Lung (tissue), 12 donors: ENCODE data around the gene TMEM184B. TPM values are rescaled to one million over a fixed set of nuclear protein-coding genes. Genes with fewer than 3 reads are reported as not detected.

Experiments
- ATAC-seq: fragments of 200-7000 bp; cut with Tn5 transposase; one replicate; pipeline ENCODE4 v1.9.1; 2020; ENCODE audit warnings: moderate number of reproducible peaks; ENCODE audit not compliant: insufficient read depth, low FRiP score
- DNase-seq, 3 donors: peaks; one replicate each; pipeline ENCODE4 v3.0.0-alpha.2; 2013 to 2017
- H3K27ac ChIP-seq, 2 donors: one replicate each; pipeline ENCODE4 v1.5.1; 2013; ENCODE audit warnings: mild to moderate bottlenecking in 2 of 2, moderate library complexity in 2 of 2, control low read depth in 1 of 2, inconsistent platforms in 1 of 2, low read depth in 1 of 2, low read length in 1 of 2
- H3K27me3 ChIP-seq, 3 donors: one replicate each; pipeline ENCODE4 v1.5.1; 2013; ENCODE audit warnings: low read length in 2 of 3; ENCODE audit not compliant: control insufficient read depth in 3 of 3, insufficient read depth in 3 of 3
- H3K36me3 ChIP-seq, 4 donors: one replicate each; pipeline ENCODE4 v1.5.1; 2013; ENCODE audit warnings: low read length in 4 of 4, mild to moderate bottlenecking in 1 of 4, moderate library complexity in 1 of 4; ENCODE audit not compliant: control insufficient read depth in 4 of 4, insufficient read depth in 4 of 4
- H3K4me1 ChIP-seq, 5 donors: one replicate each; pipeline ENCODE4 v1.5.1; 2013; ENCODE audit warnings: low read length in 5 of 5, mild to moderate bottlenecking in 2 of 5, moderate library complexity in 1 of 5; ENCODE audit not compliant: control insufficient read depth in 5 of 5, insufficient read depth in 5 of 5
- H3K4me3 ChIP-seq: one replicate; pipeline ENCODE4 v1.5.1; 2013; ENCODE audit warnings: mild to moderate bottlenecking, control low read depth, moderate library complexity
- H3K9ac ChIP-seq, 2 donors: one replicate each; pipeline ENCODE4 v1.5.1; 2013; ENCODE audit warnings: low read length in 2 of 2, control low read depth in 1 of 2; ENCODE audit not compliant: insufficient read depth in 1 of 2
- H3K9me3 ChIP-seq, 4 donors: one replicate each; pipeline ENCODE4 v1.5.1; 2013; ENCODE audit warnings: low read length in 3 of 4, mild to moderate bottlenecking in 1 of 4, moderate library complexity in 1 of 4; ENCODE audit not compliant: control insufficient read depth in 4 of 4, insufficient read depth in 3 of 4
- CTCF ChIP-seq: IDR thresholded peaks from 2 replicates; pipeline ENCODE4 v1.5.1; 2012; ENCODE audit warnings: mild to moderate bottlenecking; ENCODE audit errors: control extremely low read depth, extremely low read depth
- WGBS, 2 donors: extraction: QIAGEN DNeasy Blood & Tissue Kit; methylation state at CpG; one replicate each; pipeline ENCODE4 v1.1.7; 2013; 5-methylcytosine and 5-hydroxymethylcytosine counted together
- polyA plus RNA-seq, 2 donors: library from polyadenylated mRNA; stranded (reverse); fragments of 200-250 nt; gene quantifications; one replicate each; pipeline ENCODE4 v1.2.1, GENCODE V29; 2013
- total RNA-seq, 2 donors: library from RNA; depleted of rRNA in 1 of 2; stranded (reverse); fragments of >200 nt in 1 of 2; gene quantifications; one replicate each; pipeline ENCODE4 v1.2.1, GENCODE V29; 2014 to 2021
- donor health status: control.
- donor health status: control.
- donor health status: Bipolar disorder and iron deficiency.
- donor health status: healthy.
- donor health status: DM: yes; HTN: yes; CAD: no.

Gene TMEM184B
- total and polyA plus RNA-seq, 4 donors: 26.3 to 82.4 (median 39.9) TPM

- no peaks in the 10 kb centered on the region for H3K27me3 ChIP-seq
- WGBS, 2 donors: 87 to 92% methylated on average over 6 of the region's 6 CpGs
- H3K9me3 ChIP-seq: no peaks in the 10 kb centered on the region
- DNase-seq (no peak), ATAC-seq (no peak)
- H3K4me3 ChIP-seq: no peak overlapping the region
- peaks cover 12 to 83% (median 55%) of the 10 kb centered on the region in 4 donors for H3K36me3 ChIP-seq
- no peak overlapping the region for H3K9ac ChIP-seq
- no peak for TF ChIP-seq CTCF
- H3K27ac ChIP-seq: peak overlapping the region in 1 of 2 donors; percentile 15
- H3K4me1 ChIP-seq: peaks cover 0 to under 1% (median 0%) of the 10 kb centered on the region in 5 donors
Measured at GRCh38 chr22:38295339-38295738, 22.5 kb upstream of the TMEM184B start.

GRCh38 chr22:38294193-38294592 lies 21.4 kb upstream of the TMEM184B start:
- Histone ChIP-seq H3K9me3 (no peaks in the 10 kb centered on the region), H3K36me3 (peaks cover 9 to 81% (median 44%) of the 10 kb centered on the region in 4 donors), H3K9ac (no peak overlapping the region), H3K4me1 (peaks cover 0 to 3% (median 0%) of the 10 kb centered on the region in 5 donors), H3K4me3 (no peak overlapping the region), H3K27me3 (no peaks in the 10 kb centered on the region), H3K27ac (no peak overlapping the region)
- TF ChIP-seq CTCF: no peak
- WGBS, 2 donors: 93 to 94% methylated on average over 26 of the region's 26 CpGs
- ATAC-seq (no peak), DNase-seq (no peak)

GRCh38 chr22:38292694-38293093 lies 19.9 kb upstream of the TMEM184B start:
- Histone ChIP-seq H3K4me3 (no peak overlapping the region), H3K9me3 (no peaks in the 10 kb centered on the region), H3K36me3 (peaks cover 6 to 71% (median 35%) of the 10 kb centered on the region in 4 donors), H3K9ac (no peak overlapping the region), H3K4me1 (peaks cover 0 to 3% (median 0%) of the 10 kb centered on the region in 5 donors), H3K27ac (peak overlapping the region in 1 of 2 donors; percentile 8), H3K27me3 (no peaks in the 10 kb centered on the region)
- WGBS, 2 donors: 66 to 81% methylated on average over 9 of the region's 9 CpGs
- DNase-seq (no peak), ATAC-seq (no peak)
- TF ChIP-seq CTCF: no peak
